Osteoblast (primary cell): ENCODE results near the gene SHROOM1. TPM values are rescaled to one million over a fixed set of nuclear protein-coding genes. Genes with fewer than 3 reads are reported as not detected.

ENCODE experiments used
- DNase-seq: peaks from one replicate; pipeline ENCODE4 v3.0.0; 2011; ENCODE audit warnings: low spot score, mixed read lengths; ENCODE audit not compliant: insufficient read length; ENCODE audit errors: missing footprints
- H2AFZ ChIP-seq: 2 replicates; pipeline ENCODE4 v1.6.0; 2011; ENCODE audit warnings: mild to moderate bottlenecking, low read length
- H3K27ac ChIP-seq: 2 replicates; pipeline ENCODE4 v1.5.1; 2011; ENCODE audit warnings: mild to moderate bottlenecking, low read depth, low read length, moderate library complexity
- H3K27me3 ChIP-seq: 2 replicates; pipeline ENCODE4 v1.6.0; 2012; ENCODE audit warnings: mild to moderate bottlenecking, control low read depth, inconsistent platforms, low read length, moderate library complexity; ENCODE audit not compliant: insufficient read depth
- H3K36me3 ChIP-seq: 2 replicates; pipeline ENCODE4 v1.5.1; 2011; ENCODE audit warnings: mild to moderate bottlenecking, low read length, control low read depth, moderate library complexity; ENCODE audit not compliant: insufficient read depth
- H3K4me1 ChIP-seq: 2 replicates; pipeline ENCODE4 v1.5.1; 2011; ENCODE audit warnings: mild to moderate bottlenecking, low read length, control low read depth, moderate library complexity; ENCODE audit not compliant: insufficient read depth
- H3K4me2 ChIP-seq: 2 replicates; pipeline ENCODE4 v1.6.0; 2011; ENCODE audit warnings: mild to moderate bottlenecking, low read length; ENCODE audit not compliant: insufficient read depth
- H3K4me3 ChIP-seq: fragments of 200-600 bp; sonication (generic); 3 replicates; pipeline ENCODE4 v1.5.1; 2012; ENCODE audit warnings: mild to moderate bottlenecking, low read length, inconsistent platforms; ENCODE audit not compliant: insufficient read depth
- H3K79me2 ChIP-seq: 2 replicates; pipeline ENCODE4 v1.6.0; 2012; ENCODE audit warnings: mild to moderate bottlenecking, low read length, control low read depth, inconsistent platforms; ENCODE audit not compliant: insufficient read depth
- H3K9me3 ChIP-seq: 2 replicates; pipeline ENCODE4 v1.5.1; 2011; ENCODE audit warnings: low read depth, low read length, control low read depth
- H4K20me1 ChIP-seq: 2 replicates; pipeline ENCODE4 v1.6.0; 2012; ENCODE audit warnings: mild to moderate bottlenecking, low read length, control low read depth; ENCODE audit not compliant: insufficient read depth
- CTCF ChIP-seq: IDR thresholded peaks from 2 replicates; pipeline ENCODE4 v1.5.1; 2011; ENCODE audit warnings: mild to moderate bottlenecking, low read depth, low read length, moderate library complexity; ENCODE audit errors: extremely low read depth
- total RNA-seq: library from RNA; depleted of rRNA; stranded (reverse); fragments of >200 nt; gene quantifications from 2 replicates; pipeline ENCODE4 v1.2.3, GENCODE V29; 2012

Gene SHROOM1
- total RNA-seq, 1 donor: 4.7 TPM

DNA sequence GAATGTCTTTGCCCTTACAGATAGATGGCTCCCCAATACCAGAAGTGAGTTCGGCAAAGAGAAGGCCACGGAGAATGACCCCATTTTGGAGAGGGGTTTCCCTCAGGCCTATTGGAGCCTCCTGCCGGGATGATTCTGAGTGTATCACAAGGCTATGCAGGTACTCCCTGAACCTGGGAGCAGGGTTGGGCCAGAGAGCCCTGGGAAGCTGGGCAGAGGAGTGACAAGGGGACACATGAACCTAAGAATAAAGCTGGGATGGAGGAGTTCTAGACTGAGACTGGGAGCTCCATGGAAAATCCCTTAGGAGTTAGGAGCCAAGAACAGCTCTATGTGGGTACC lies 43.5 kb upstream of the SHROOM1 start:
- TF ChIP-seq CTCF: no peak
- Histone ChIP-seq H3K9me3 (no peaks in the 10 kb centered on the region), H2AFZ (no peak overlapping the region), H3K36me3 (peaks cover 55% of the 10 kb centered on the region), H3K4me2 (no peak overlapping the region), H3K27me3 (no peaks in the 10 kb centered on the region), H3K79me2 (peaks cover 3% of the 10 kb centered on the region), H4K20me1 (peaks cover 23% of the 10 kb centered on the region), H3K27ac (no peak overlapping the region), H3K4me1 (peaks cover 31% of the 10 kb centered on the region), H3K4me3 (no peak overlapping the region)
- DNase-seq: no peak

DNA sequence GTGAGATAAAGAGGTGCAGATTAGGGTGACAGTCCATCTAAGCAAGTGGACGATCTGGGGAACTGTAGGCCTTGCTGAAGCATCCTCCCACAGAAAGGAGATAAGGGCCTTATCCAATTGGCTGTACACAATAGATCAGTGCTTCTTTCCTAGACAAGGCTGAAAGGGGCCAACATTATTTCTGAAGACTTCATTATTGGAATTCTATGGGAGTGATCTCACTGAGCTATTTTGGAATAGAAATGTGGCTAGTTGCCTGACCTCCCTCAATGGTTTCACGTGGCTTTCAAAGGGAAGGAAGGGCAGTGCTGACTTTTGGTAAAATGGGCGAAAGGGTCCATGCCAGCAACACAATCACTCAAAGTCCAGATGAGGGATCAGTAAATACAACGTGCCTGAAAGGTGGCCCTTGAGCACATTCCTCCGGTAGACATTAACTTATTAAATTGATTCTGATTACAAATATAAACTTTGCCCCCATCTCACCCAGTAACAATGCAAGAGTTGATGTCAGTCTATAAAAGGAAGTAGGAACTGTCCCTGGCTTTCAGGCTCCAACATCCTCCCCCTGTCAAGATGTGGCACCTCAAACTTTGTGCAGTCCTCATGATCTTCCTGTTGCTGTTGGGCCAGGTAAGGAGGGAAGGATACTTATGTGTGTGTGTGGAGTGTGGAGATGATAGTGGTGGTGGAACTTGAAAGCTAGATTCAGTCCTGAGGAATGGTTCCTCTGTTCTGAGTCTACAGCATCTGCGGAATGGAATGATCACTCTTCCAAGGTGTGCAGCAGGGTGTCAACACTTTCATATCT lies 42.9 kb upstream of the SHROOM1 start, which contains the start of gene LEAP2:
Gene LEAP2 (plus strand): TSS at position 550 of the 811 bp plus-strand sequence. CDS start 27 bp downstream, at position 577.
- peaks cover 55% of the 10 kb centered on the region for H3K36me3 ChIP-seq
- H3K9me3 ChIP-seq: no peaks in the 10 kb centered on the region
- no peak within 1 kb of the TSS for H3K4me2 ChIP-seq
- H3K79me2 ChIP-seq: peaks cover 5% of the 10 kb centered on the region
- TF ChIP-seq CTCF: no peak
- peaks cover 30% of the 10 kb centered on the region for H3K4me1 ChIP-seq
- H3K27me3 ChIP-seq: no peaks in the 10 kb centered on the region
- no peak within 1 kb of the TSS for H3K27ac ChIP-seq
- H2AFZ ChIP-seq: no peak within 1 kb of the TSS
- H4K20me1 ChIP-seq: peaks cover 20% of the 10 kb centered on the region
- no peak for DNase-seq
- no peak within 1 kb of the TSS for H3K4me3 ChIP-seq

DNA sequence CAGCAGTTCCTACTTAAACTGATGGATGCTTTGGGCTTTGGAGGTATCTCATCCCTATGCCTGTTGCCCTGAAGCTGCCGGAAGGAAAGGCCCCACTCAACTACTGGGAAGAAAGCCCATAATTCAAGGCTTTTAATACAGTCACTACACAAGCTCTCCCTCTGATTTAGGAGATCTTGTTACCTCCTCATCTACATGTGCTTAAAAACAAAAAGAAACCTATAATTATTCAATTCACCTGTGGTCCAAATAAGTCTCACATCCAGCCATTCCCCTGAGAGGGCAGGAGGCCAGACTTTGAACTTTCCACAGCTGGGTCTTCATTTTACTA lies 42.3 kb upstream of the SHROOM1 start:
- Histone ChIP-seq H3K4me2 (no peak overlapping the region), H3K27ac (no peak overlapping the region), H3K4me1 (peaks cover 24% of the 10 kb centered on the region), H3K79me2 (peaks cover 8% of the 10 kb centered on the region), H3K9me3 (no peaks in the 10 kb centered on the region), H3K36me3 (peaks cover 54% of the 10 kb centered on the region), H3K4me3 (no peak overlapping the region), H2AFZ (no peak overlapping the region), H4K20me1 (peaks cover 14% of the 10 kb centered on the region), H3K27me3 (no peaks in the 10 kb centered on the region)
- no peak for TF ChIP-seq CTCF
- no peak for DNase-seq

GRCh38 chr5:132871459-132872284 lies 41.2 kb upstream of the SHROOM1 start:
- no peak for TF ChIP-seq CTCF
- H3K4me2 ChIP-seq: no peak overlapping the region
- H3K27ac ChIP-seq: peak overlapping the region; percentile 39
- H3K4me1 ChIP-seq: peaks cover 24% of the 10 kb centered on the region
- no peak overlapping the region for H2AFZ ChIP-seq
- no peak overlapping the region for H3K4me3 ChIP-seq
- no peaks in the 10 kb centered on the region for H3K27me3 ChIP-seq
- no peak for DNase-seq
- H4K20me1 ChIP-seq: peaks cover 19% of the 10 kb centered on the region
- H3K79me2 ChIP-seq: peaks cover 18% of the 10 kb centered on the region
- peaks cover 54% of the 10 kb centered on the region for H3K36me3 ChIP-seq
- H3K9me3 ChIP-seq: no peaks in the 10 kb centered on the region
